ENCODE data around the gene MEAK7. TPM values are rescaled to one million over a fixed set of nuclear protein-coding genes. Genes with fewer than 3 reads are reported as not detected.

The MEAK7 gene
- polyA plus RNA-seq (2013, experiment 1 of 2): 10.2 TPM
- polyA plus RNA-seq (2013, experiment 2 of 2): 10.7 TPM

- H3K36me3 ChIP-seq (ENCODE audit: insufficient read depth, low read length): no peaks in the 10 kb centered on the region
- no peaks in the 10 kb centered on the region for H3K27me3 ChIP-seq (ENCODE audit: insufficient read depth, low read length)
- H3K4me3 ChIP-seq (ENCODE audit: low read length): peak within 1 kb of the TSS; percentile 97
- H3K9ac ChIP-seq (ENCODE audit: low read depth, low read length): peak within 1 kb of the TSS; percentile 67
- peak within 1 kb of the TSS; percentile 68 for H3K27ac ChIP-seq (ENCODE audit: low read depth, low read length)
- WGBS: 9% methylated on average over 44 of the region's 45 CpGs
- H3K4me1 ChIP-seq (ENCODE audit: insufficient read depth, low read length): peaks cover 7% of the 10 kb centered on the region
- H3K9me3 ChIP-seq (ENCODE audit: insufficient read depth, low read depth, low read length): no peaks in the 10 kb centered on the region
These were observed at the start of gene MEAK7 for GRCh38 chr16:84504420-84505248. Gene MEAK7 (minus strand): TSS chr16:84504659. CDS start chr16:84498086, 6,573 bp downstream.

- Histone ChIP-seq H3K9me3 (ENCODE audit: insufficient read depth, low read depth, low read length) (no peaks in the 10 kb centered on the region), H3K4me3 (ENCODE audit: low read length) (no peak overlapping the region), H3K27me3 (ENCODE audit: insufficient read depth, low read length) (no peaks in the 10 kb centered on the region), H3K27ac (ENCODE audit: low read depth, low read length) (no peak overlapping the region), H3K36me3 (ENCODE audit: insufficient read depth, low read length) (no peaks in the 10 kb centered on the region), H3K9ac (ENCODE audit: low read depth, low read length) (no peak overlapping the region), H3K4me1 (ENCODE audit: insufficient read depth, low read length) (peaks cover 18% of the 10 kb centered on the region; the same call in 1 of the 2 replicates)
- 92% methylated on average over 11 of the region's 11 CpGs for WGBS
These were observed 49.5 kb upstream of the MEAK7 start for GRCh38 chr16:84553873-84554399.

GRCh38 chr16:84552135-84552534 lies 47.7 kb upstream of the MEAK7 start:
- 83% methylated on average over 4 of the region's 4 CpGs for WGBS
- Histone ChIP-seq H3K36me3 (ENCODE audit: insufficient read depth, low read length) (no peaks in the 10 kb centered on the region), H3K9ac (ENCODE audit: low read depth, low read length) (no peak overlapping the region), H3K4me3 (ENCODE audit: low read length) (no peak overlapping the region), H3K9me3 (ENCODE audit: insufficient read depth, low read depth, low read length) (no peaks in the 10 kb centered on the region), H3K27ac (ENCODE audit: low read depth, low read length) (no peak overlapping the region), H3K27me3 (ENCODE audit: insufficient read depth, low read length) (no peaks in the 10 kb centered on the region), H3K4me1 (ENCODE audit: insufficient read depth, low read length) (peaks cover 26% of the 10 kb centered on the region)

GRCh38 chr16:84550096-84550495 lies 45.6 kb upstream of the MEAK7 start:
- Histone ChIP-seq H3K9me3 (ENCODE audit: insufficient read depth, low read depth, low read length) (no peaks in the 10 kb centered on the region), H3K9ac (ENCODE audit: low read depth, low read length) (no peak overlapping the region), H3K4me1 (ENCODE audit: insufficient read depth, low read length) (peaks cover 16% of the 10 kb centered on the region), H3K27ac (ENCODE audit: low read depth, low read length) (no peak overlapping the region), H3K36me3 (ENCODE audit: insufficient read depth, low read length) (no peaks in the 10 kb centered on the region), H3K4me3 (ENCODE audit: low read length) (no peak overlapping the region), H3K27me3 (ENCODE audit: insufficient read depth, low read length) (no peaks in the 10 kb centered on the region)
- 67% methylated on average over 4 of the region's 4 CpGs for WGBS

- no peak overlapping the region for H3K27ac ChIP-seq (ENCODE audit: low read depth, low read length)
- no peak overlapping the region for H3K9ac ChIP-seq (ENCODE audit: low read depth, low read length)
- H3K9me3 ChIP-seq (ENCODE audit: insufficient read depth, low read depth, low read length): no peaks in the 10 kb centered on the region
- no peaks in the 10 kb centered on the region for H3K36me3 ChIP-seq (ENCODE audit: insufficient read depth, low read length)
- WGBS: 84% methylated on average over 23 of the region's 25 CpGs
- H3K4me1 ChIP-seq (ENCODE audit: insufficient read depth, low read length): peaks cover 16% of the 10 kb centered on the region
- no peaks in the 10 kb centered on the region for H3K27me3 ChIP-seq (ENCODE audit: insufficient read depth, low read length)
- no peak overlapping the region for H3K4me3 ChIP-seq (ENCODE audit: low read length)
These were observed 44.7 kb upstream of the MEAK7 start for GRCh38 chr16:84548971-84549844.

- H3K9me3 ChIP-seq (ENCODE audit: insufficient read depth, low read depth, low read length): no peaks in the 10 kb centered on the region
- 80% methylated on average over 8 of the region's 8 CpGs for WGBS
- H3K27me3 ChIP-seq (ENCODE audit: insufficient read depth, low read length): no peaks in the 10 kb centered on the region
- no peaks in the 10 kb centered on the region for H3K36me3 ChIP-seq (ENCODE audit: insufficient read depth, low read length)
- H3K4me3 ChIP-seq (ENCODE audit: low read length): no peak overlapping the region
- H3K9ac ChIP-seq (ENCODE audit: low read depth, low read length): no peak overlapping the region
- peaks cover 16% of the 10 kb centered on the region for H3K4me1 ChIP-seq (ENCODE audit: insufficient read depth, low read length)
- no peak overlapping the region for H3K27ac ChIP-seq (ENCODE audit: low read depth, low read length)
These were observed 44.0 kb upstream of the MEAK7 start for GRCh38 chr16:84548508-84548907.

GRCh38 chr16:84547546-84548061 lies 43.1 kb upstream of the MEAK7 start:
- Histone ChIP-seq H3K27me3 (ENCODE audit: insufficient read depth, low read length) (no peaks in the 10 kb centered on the region), H3K4me3 (ENCODE audit: low read length) (no peak overlapping the region), H3K4me1 (ENCODE audit: insufficient read depth, low read length) (peaks cover 16% of the 10 kb centered on the region), H3K9ac (ENCODE audit: low read depth, low read length) (no peak overlapping the region), H3K36me3 (ENCODE audit: insufficient read depth, low read length) (no peaks in the 10 kb centered on the region), H3K27ac (ENCODE audit: low read depth, low read length) (no peak overlapping the region; the same call in 1 of the 2 replicates), H3K9me3 (ENCODE audit: insufficient read depth, low read depth, low read length) (no peaks in the 10 kb centered on the region)
- 54% methylated on average over 12 of the region's 12 CpGs for WGBS

GRCh38 chr16:84546669-84547545 lies 42.4 kb upstream of the MEAK7 start:
- Histone ChIP-seq H3K27me3 (ENCODE audit: insufficient read depth, low read length) (no peaks in the 10 kb centered on the region), H3K9ac (ENCODE audit: low read depth, low read length) (no peak overlapping the region), H3K4me3 (ENCODE audit: low read length) (no peak overlapping the region), H3K4me1 (ENCODE audit: insufficient read depth, low read length) (peaks cover 16% of the 10 kb centered on the region), H3K9me3 (ENCODE audit: insufficient read depth, low read depth, low read length) (no peaks in the 10 kb centered on the region), H3K27ac (ENCODE audit: low read depth, low read length) (no peak overlapping the region; the same call in 1 of the 2 replicates), H3K36me3 (ENCODE audit: insufficient read depth, low read length) (no peaks in the 10 kb centered on the region)
- 70% methylated on average over 22 of the region's 22 CpGs for WGBS

- H3K4me1 ChIP-seq (ENCODE audit: insufficient read depth, low read length): peaks cover 16% of the 10 kb centered on the region
- 82% methylated on average over 12 of the region's 12 CpGs for WGBS
- no peaks in the 10 kb centered on the region for H3K27me3 ChIP-seq (ENCODE audit: insufficient read depth, low read length)
- H3K9me3 ChIP-seq (ENCODE audit: insufficient read depth, low read depth, low read length): no peaks in the 10 kb centered on the region
- H3K4me3 ChIP-seq (ENCODE audit: low read length): no peak overlapping the region
- no peak overlapping the region for H3K27ac ChIP-seq (ENCODE audit: low read depth, low read length)
- H3K9ac ChIP-seq (ENCODE audit: low read depth, low read length): no peak overlapping the region
- H3K36me3 ChIP-seq (ENCODE audit: insufficient read depth, low read length): no peaks in the 10 kb centered on the region
These were observed 40.8 kb upstream of the MEAK7 start for GRCh38 chr16:84545114-84545737.

Measured in HUES64 (cell line).